CD4-positive, alpha-beta T cell treated with Interferon alpha-2 for 1 hour (primary cell): ENCODE data around the gene MSL1.

Source experiments
- DNase-seq, 2 donors: peaks; one replicate each; pipeline ENCODE4 v3.0.0-alpha.2; 2020 to 2022

The MSL1 gene, protein sequence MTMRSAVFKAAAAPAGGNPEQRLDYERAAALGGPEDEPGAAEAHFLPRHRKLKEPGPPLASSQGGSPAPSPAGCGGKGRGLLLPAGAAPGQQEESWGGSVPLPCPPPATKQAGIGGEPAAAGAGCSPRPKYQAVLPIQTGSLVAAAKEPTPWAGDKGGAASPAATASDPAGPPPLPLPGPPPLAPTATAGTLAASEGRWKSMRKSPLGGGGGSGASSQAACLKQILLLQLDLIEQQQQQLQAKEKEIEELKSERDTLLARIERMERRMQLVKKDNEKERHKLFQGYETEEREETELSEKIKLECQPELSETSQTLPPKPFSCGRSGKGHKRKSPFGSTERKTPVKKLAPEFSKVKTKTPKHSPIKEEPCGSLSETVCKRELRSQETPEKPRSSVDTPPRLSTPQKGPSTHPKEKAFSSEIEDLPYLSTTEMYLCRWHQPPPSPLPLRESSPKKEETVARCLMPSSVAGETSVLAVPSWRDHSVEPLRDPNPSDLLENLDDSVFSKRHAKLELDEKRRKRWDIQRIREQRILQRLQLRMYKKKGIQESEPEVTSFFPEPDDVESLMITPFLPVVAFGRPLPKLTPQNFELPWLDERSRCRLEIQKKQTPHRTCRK

DNA sequence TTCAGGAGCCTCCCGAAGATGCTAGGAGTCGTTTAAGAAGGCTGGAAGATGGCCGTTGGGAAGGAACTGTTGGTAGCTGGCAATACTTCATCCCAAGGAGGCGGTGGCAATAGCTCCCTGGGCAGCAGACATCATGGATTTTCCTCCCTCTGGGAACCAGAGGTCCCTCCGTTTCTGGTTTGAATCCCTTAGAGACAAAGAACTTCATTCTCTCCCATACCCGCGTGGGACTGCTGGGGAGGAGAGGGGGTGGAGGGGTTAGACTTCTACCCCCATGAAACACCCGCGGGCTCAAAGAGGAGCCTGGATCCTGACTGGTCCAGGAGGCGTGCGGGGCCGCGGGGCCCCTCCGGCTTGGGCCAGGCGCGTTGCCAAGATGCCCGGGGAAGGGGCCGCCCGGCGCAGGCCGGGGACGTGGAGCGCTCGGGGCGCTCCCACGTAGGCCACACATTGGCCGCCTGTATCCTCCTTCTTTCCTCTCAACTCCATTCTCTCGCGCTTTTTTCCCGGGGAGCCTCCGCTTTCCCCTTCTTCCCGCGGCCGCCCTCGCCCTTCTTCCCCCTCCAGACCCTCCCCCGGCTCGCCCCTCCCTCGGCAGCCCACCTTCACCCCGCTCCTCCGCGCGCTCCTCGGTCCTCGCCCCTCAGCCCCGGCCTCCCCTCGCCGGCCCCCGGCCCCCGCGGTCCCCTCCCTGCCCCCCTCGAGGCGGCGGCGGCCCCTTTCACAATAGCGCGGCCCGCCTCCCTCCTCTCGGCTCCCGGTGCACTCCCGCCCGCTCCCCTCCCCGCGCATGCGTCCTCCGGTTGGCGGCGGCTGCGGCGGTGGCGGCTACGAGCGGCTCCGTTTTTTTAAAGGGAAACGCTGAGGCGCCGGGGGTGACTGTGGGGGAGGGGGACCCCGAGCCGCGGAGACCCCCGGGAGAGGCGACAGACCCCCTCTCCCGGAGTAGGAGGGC, at the start of gene MSL1:
TSS of gene MSL1 (plus strand) at position 791 of the 955 bp plus-strand sequence. CDS start 642 bp downstream, outside the sequence.
- peak; percentile 85 to 90 for DNase-seq

DNA sequence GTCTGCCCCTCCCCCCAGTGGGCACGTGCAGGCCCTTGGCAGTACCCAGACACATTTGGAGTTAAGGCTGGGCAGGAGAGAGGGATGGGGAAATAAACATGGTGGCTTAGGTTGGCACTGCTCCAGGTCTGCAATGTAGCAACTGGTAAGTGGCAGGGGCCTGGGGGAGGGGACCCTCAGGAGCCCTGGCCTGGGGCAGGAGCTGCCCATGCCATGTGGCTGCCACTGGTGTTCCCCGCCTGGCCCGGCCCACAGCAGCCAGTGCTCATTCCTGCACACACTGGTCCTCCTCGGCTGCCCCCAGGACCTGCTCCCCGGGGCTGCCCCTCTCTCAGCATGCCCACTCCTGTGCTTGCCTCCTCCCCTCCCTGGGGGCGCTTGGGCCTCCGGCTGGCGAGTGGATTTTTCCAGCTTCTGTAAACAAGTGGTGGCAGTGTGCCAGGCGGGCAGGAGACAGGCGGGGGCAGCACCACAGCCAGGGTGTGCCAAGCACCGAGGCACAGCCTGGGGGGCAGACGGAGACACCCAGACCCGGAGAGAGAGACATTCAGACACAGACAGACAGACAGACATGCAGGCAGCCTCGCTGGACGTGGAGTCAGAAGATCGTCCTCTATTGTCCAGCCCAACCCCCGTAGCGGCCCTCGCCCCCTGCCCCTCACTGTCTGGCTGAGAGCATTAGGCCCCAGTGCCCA, 49.6 kb upstream of the MSL1 start:
- no peak for DNase-seq

DNA sequence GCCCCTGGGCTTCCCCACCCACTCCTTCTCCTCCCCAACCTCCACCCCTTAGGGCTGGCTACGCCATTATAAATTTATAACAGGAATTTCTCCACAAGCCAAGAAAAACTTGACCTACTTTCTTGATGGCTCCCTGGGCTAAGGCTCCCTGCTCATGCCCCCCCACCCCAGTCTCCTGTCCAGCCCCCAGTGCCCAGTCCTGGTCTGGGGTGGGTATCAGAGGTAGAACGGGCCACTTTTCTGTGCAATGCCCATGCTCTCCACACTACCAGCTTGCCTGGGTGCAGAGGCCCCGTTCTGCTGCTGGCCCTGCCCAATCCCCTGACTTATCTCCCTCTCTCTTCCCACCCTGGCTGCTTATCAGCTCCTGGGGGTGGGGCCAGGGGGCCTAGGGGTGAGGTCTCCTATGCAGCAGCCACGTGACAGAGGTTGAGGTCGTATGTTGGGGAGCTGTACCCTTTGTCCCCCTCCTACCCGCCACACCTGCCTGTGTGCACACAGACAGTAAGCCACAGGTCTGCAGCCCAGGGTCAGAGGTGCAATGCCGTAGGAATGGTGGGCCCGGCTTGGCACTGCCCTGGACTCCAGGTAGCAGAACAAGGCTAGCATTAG, 48.9 kb upstream of the MSL1 start:
- DNase-seq = no peak

DNA sequence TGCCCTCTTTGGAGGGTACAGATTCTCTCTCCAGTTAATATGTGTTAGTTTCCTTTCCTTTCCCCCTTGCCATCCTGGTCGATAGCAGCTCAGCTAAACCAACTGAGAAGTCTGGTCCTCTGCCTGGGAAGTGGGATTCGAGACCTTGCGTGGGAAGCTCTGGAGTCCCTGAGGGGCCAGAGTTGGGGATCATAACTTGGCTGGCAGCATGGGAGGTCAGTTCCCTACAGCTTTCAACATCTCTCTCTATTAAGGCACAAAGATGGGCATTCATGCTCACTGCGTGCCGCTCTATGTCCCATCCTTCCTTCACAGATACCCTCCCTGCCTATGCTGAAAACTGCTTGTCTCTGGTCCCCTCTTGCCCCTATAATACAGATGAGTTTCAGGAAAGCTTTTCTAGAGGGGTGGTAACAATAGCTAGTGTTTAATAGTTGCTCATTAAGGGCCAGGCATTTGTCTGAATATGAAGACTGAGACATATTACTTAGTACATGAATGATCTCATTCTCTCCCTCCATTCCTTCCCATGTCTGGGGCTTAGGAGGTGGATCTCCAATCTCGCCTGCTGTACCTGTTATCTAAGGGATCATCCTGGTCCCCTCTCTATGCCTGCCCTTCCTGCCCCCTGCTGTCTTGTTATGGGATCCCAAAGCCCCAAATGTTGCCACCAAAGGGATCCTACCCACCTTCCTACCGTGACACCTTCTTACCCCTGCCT, 48.2 kb upstream of the MSL1 start:
- DNase-seq = no peak

DNA sequence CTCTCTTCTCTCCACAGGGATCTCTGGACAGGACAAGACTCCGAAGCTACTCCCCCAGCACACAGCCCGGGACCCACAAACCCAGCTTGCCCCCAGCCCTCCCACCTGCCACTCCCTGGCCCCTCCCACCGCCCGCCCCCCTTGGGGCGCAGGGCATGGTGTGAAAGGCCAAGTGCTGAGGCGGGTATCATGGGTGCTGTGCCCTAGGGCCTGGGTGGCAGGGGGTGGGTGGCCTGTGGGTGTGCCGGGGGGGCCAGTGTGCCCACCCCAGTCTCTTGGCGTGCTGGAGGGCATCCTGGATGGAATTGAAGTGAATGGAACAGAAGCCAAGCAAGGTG, 47.6 kb upstream of the MSL1 start:
- DNase-seq = no peak

DNA sequence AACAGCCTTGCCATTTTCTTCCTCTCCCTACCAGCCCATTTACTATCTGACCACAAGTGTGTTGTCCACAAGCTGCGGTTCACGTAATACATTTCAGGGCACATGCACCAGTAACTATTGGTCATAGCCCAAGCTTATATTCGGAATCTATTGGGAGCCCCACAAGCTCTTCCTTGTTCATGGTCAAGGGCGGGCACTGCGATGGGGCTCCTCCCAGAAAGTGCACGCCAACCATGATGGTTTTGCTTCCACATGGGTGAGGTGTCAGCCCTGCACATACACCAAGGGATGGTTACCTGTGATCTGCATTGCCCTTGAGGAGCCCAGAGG, 46.9 kb upstream of the MSL1 start:
- no peak for DNase-seq

DNA sequence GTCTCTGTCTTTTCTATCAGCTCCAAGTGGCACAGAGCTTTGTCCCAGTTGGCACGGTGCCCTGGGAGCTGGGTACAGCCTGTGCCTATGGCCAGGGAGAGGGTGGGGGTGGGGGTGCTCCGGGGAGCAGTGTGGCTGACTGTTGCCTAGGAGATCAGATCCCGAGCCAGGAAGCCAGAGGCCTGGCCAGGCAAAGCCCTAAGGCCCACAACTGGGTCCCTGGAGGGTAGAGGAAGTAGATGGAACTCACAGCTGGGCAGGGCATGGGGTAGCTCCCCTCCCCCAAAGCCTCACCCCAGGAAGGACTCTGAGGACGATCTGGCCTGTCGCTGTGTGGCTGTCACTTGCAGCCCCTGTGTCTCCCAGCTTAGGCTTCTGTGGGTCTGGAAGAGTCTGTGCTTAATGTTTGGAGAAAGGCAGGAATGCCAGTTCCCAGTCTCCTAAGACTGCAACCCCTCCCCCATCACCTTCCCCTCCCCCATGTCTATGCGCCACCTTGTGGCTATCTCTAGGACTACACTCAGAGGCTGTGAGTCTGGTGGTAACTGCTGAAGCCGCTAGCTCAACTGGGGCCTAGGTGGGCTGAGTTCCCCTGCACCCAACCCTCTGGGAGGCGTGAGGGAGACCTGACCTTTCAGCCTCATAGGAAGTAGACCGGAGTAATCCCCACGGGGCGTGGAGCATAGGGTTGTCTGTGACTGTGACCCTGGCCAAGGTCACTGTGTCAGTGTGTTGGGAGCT, 46.4 kb upstream of the MSL1 start:
- DNase-seq = peak; percentile 59 to 80

DNA sequence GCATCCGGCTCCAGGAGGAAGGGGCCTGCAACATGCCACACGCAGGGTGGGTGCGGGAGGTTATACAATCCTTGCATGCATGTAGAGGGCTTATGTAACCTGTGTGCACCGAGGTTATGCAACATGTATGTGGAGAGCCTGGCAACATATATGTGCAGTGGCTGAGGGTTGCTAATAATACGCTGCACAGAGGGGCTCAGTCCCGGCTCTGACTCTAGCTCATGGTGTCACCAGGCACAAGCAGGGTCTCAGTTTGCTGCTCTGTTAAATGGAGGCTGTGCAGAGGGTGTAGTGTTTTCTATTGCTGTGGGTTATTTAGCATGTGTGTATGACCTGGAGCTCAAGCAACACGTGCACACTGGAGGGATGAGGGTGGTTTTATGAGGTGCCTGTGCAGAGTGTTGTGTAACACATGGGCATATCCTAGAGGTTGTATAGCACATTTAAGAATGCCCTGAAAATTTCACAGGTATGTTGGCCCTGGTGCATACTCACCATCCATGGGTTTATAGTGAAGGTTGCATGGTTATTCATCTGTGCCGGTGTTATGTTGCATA, 45.8 kb upstream of the MSL1 start:
- DNase-seq = no peak

DNA sequence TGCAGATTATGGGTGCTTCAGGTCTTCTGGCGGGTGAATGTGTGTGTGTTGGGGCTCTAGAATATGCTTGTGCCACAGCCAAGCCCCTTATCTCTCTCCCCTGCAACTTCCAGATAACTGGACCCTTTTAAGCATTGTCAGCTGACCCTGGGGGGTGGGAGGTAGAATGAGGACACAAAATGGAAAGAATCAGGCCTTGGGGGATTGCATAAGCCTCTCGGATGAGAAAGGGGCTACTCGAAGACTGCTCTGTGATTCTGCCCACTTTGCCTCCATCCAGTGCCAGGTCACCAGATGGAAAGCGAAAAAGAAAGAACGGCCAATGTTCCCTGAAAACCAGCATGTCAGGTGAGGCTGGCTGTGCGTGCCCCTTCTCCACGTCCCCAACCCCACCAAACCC, 45.2 kb upstream of the MSL1 start:
- no peak for DNase-seq

DNA sequence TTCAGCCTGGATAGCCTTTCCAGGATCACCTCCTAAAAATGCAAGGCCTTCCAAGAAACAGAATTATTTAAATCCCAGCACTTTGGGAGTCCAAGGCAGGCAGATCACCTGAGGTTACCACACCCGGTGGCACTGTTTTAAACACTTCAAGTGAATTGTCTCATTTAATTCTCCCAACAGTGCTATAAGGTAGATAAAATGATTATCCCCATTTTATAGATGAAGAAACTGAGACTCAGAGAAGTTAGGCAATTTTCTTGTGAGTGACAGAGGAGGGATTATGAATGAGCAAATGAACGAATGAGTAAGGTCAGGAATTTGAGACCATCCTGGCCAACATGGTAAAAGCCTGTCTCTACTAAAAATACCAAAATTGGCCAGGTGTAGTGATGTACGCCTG, 42.2 kb upstream of the MSL1 start:
- no peak for DNase-seq

DNA sequence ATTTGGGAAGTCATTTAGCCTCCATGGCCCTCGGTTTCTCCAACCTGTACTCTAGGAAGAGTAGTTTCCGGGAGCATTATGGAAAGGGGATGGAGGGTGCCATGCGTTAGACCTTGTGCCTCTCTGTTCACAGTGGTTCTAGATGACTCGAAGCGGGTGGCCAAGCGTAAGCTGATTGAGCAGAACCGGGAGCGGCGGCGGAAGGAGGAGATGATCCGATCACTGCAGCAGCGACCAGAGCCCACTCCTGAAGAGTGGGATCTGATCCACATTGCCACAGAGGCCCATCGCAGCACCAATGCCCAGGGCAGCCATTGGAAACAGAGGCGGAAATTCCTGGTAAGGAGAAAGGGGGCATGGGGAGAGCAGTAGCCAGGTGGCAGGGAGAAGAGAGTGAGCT, 37.3 kb upstream of the MSL1 start:
- no peak for DNase-seq

DNA sequence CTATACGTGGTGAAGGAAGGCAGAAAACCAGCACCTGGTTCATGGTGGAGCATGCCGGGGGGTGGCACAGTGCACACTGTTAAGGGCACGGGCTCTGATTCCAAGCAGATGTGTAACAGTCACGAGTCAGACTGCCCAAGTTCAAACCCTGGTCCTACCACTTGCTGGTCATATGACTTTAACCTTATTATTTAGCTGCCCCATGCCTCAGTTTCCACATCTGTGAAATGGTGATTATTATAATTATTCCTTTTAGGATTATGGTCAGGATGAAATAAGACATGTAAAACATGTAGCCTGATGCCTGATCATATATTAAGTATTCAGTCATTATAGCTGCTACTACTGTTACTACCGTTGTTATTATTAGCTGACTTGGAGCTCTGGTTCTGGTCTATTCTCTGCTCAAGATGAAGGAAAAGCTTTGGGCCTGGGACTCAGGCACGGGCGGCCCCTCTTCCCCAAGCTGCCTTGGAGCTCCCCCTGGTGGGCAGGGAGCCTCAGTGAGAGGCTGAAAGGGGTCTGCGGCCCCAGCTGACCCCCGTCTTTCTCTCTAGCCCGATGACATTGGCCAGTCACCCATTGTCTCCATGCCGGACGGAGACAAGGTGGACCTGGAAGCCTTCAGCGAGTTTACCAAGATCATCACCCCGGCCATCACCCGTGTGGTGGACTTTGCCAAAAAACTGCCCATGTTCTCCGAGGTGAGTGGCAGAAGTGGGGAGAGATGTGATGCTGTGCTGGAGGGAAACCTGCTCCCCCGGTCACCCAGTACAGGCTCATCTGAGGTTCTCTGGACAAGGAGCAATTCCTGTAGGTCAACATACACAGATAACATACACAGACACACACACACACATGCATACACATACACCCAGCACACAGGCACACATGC, 35.4 kb upstream of the MSL1 start:
- peak; percentile 52 to 69 for DNase-seq

DNA sequence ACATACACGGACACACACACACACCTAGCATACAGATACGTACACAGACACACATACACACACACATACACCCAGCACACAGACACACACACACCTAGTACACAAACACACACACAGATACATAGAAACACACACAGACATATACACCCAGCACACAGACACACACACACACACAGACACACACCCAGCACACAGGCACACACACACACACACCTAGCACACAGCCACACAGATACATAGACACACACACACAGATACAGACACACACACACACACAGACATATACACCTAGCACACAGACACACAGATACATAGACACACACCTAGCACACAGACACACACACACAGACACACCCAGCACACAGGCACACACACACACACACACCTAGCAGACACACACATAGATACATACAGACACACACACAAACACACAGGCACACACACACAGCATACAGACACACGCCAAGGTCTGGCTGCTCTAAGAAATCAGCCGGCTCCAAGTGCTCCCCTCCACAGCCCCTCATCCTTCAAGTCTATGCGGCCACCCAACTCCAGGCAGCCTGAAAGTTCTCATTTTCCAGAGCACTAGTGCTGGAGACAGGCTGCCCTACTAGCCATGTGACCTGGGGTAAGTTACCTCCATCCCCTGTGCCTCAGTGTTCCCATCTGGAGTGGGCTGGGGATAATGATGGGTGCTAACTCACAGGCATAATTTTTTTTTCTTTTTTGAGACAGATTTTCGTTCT, 34.5 kb upstream of the MSL1 start:
- DNase-seq = no peak

DNA sequence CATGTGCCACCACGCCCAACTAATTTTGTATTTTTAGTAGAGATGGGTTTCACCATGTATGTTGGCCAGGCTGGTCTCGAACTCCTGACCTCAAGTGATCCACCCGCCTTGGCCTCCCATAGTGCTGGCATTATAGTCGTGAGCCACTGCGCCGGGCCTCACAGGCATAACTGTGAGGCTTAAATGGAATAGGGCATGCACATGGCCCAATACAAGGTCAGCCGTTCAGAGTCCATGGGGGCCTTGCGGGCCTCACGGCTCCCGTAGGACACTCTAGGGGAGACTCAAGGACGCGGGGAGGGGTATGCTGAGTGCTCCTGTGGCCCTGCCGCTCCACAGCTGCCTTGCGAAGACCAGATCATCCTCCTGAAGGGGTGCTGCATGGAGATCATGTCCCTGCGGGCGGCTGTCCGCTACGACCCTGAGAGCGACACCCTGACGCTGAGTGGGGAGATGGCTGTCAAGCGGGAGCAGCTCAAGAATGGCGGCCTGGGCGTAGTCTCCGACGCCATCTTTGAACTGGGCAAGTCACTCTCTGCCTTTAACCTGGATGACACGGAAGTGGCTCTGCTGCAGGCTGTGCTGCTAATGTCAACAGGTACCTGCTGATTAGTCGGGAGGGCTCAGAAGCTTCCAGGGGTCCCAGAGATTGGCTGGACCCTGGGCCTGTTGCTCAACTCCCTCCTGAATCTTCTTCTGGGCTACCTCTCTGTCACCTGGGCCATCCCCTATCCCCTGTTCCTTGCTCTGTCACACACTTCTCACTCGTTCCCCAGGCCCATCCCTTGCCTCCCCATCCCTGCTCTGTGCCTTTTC, 33.7 kb upstream of the MSL1 start:
- no peak for DNase-seq

DNA sequence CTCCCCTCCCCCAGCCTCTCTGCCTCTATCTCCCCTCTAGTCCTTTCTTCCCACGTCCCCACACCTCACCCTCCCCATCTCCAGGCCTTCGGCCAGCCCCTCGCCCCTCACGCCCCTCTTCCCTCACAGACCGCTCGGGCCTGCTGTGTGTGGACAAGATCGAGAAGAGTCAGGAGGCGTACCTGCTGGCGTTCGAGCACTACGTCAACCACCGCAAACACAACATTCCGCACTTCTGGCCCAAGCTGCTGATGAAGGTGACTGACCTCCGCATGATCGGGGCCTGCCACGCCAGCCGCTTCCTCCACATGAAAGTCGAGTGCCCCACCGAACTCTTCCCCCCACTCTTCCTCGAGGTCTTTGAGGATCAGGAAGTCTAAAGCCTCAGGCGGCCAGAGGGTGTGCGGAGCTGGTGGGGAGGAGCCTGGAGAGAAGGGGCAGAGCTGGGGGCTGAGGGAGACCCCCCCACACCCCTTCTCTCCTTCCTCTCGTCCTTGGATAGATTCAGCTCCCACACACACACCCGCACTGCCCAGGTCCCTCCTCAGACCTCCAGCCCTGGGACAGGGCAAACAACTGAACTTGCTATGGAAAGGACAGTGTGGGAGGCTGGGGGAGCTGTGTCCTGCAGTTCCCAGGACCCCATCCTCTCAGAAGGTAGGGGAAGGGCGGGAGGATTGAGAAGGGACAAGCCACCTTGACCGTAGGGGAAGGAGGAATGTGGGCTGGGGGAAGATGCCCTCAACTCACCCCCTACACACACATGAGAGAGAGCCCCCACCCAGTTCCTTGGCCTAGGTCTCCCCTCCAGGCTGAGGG, 32.5 kb upstream of the MSL1 start:
- DNase-seq = no peak

DNA sequence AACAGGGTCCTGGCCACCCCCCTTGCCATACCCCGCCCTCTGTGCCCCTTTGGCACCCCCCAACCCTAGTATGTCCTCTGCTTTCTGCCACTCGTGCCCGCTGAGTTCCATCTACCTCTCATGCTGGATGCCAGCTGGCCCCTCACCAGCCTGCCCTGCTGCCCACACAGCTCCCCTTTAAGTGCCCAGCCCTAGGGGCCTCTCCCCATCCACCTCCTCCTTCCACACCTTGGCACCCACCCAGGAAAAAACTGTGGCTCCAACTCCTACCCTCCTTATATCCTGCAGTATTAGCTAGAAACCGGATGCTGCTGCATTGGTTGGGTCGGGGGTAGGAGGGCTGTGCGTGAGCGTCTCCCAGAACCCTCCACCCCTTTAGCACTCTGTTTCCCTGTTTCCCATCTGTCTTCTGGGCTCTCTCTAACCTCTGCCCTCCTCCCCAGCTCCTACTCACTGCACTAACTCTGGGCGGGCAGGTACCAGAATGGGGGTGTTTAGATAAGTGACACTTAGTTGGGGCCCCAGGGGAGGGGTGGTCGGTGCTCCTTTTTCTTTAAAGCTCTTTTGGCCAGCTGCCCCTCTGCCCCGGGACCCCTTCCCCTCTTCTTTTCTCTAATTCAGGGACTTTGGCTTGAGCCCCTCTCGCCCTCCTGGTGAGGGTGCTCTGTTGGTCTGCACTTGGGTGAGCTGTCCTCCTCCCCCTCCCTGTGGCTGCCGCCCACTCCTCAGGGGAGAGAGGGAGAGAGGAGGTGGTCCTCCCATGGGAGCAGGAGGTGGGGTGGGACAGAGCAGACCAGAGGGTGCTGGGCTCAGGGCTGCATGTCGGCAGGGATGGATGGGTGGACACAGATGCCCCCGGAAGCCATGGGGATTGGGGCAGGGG, 31.3 kb upstream of the MSL1 start:
- DNase-seq = no peak
